Measurements from ENCODE around the gene CDC45. TPM values are rescaled to one million over a fixed set of nuclear protein-coding genes. Genes with fewer than 3 reads are reported as not detected.

CDC45 gene
- total RNA-seq, 1 experiment from 2014 or later, result 16.3 TPM

- no peak for DNase-seq (ENCODE audit: extremely low read depth, low read depth)
Measured at GRCh38 chr22:19550382-19550781, 70.7 kb downstream of the CDC45 start.

- no peak for DNase-seq (ENCODE audit: extremely low read depth, low read depth)
Measured at GRCh38 chr22:19553201-19553600, 73.5 kb downstream of the CDC45 start.

- no peak for DNase-seq (ENCODE audit: extremely low read depth, low read depth)
Measured at GRCh38 chr22:19554834-19555404, 75.2 kb downstream of the CDC45 start.

GRCh38 chr22:19555651-19556050, 75.9 kb downstream of the CDC45 start:
- no peak for DNase-seq (ENCODE audit: extremely low read depth, low read depth)

GRCh38 chr22:19556963-19557545, 77.3 kb downstream of the CDC45 start:
- no peak for DNase-seq (ENCODE audit: extremely low read depth, low read depth)

- no peak for DNase-seq (ENCODE audit: extremely low read depth, low read depth)
Measured at GRCh38 chr22:19559324-19559811, 79.6 kb downstream of the CDC45 start.

GRCh38 chr22:19559956-19560355, 80.2 kb downstream of the CDC45 start:
- no peak for DNase-seq (ENCODE audit: extremely low read depth, low read depth)

GRCh38 chr22:19565382-19566278, 85.9 kb downstream of the CDC45 start:
- DNase-seq (ENCODE audit: extremely low read depth, low read depth), result no peak

- DNase-seq (ENCODE audit: extremely low read depth, low read depth), result no peak
Measured at GRCh38 chr22:19566279-19567156, 86.8 kb downstream of the CDC45 start.

- DNase-seq (ENCODE audit: extremely low read depth, low read depth), result no peak
Measured at GRCh38 chr22:19567157-19568009, 87.7 kb downstream of the CDC45 start.

- no peak for DNase-seq (ENCODE audit: extremely low read depth, low read depth)
Measured at GRCh38 chr22:19568337-19569275, 88.9 kb downstream of the CDC45 start.

GRCh38 chr22:19569276-19569640, 89.5 kb downstream of the CDC45 start:
- no peak for DNase-seq (ENCODE audit: extremely low read depth, low read depth)

- DNase-seq (ENCODE audit: extremely low read depth, low read depth), result no peak
Measured at GRCh38 chr22:19569976-19570375, 90.3 kb downstream of the CDC45 start.

Other genes with a start within 250 kb of the CDC45 start
- 2.0 and 2.6 TPM in 2 replicates for gene CLTCL1, start 188.2 kb upstream of the CDC45 start, total RNA-seq (2014; rRNA removed; shearing (Covaris generic))
- 8.0 and 10.7 TPM in 2 replicates for gene HIRA, start 48.2 kb upstream of the CDC45 start, total RNA-seq (2014; rRNA removed; shearing (Covaris generic))
- 46.1 and 51.3 TPM in 2 replicates for gene MRPL40, start 47.4 kb upstream of the CDC45 start, total RNA-seq (2014; rRNA removed; shearing (Covaris generic))
- gene C22orf39, start 32.2 kb upstream of the CDC45 start, total RNA-seq (2014; rRNA removed; shearing (Covaris generic)), result 23.2 and 23.6 TPM in 2 replicates
- 49.7 and 56.8 TPM in 2 replicates for gene UFD1, start 727 bp upstream of the CDC45 start, total RNA-seq (2014; rRNA removed; shearing (Covaris generic))
- gene CLDN5, start 44.5 kb downstream of the CDC45 start, total RNA-seq (2014; rRNA removed; shearing (Covaris generic)), result not detected in 2 replicates
- 11.7 and 17.4 TPM in 2 replicates for gene SEPTIN5, start 234.6 kb downstream of the CDC45 start, total RNA-seq (2014; rRNA removed; shearing (Covaris generic))
- 3.9 and 4.5 TPM in 2 replicates for gene GP1BB, start 243.6 kb downstream of the CDC45 start, total RNA-seq (2014; rRNA removed; shearing (Covaris generic))

Data from NCI-H460 (cell line).